OCI-LY7 (cell line): ENCODE measurements around the gene BRIP1.

Experiments
- CTCF ChIP-seq: fragments of 200-600 bp; sonication (generic); conservative IDR thresholded peaks from 2 replicates; pipeline ENCODE4 v1.5.1; 2014; ENCODE audit warnings: mild to moderate bottlenecking, antibody characterized with exemption, low read length, moderate library complexity, mixed read lengths
- EZH2phosphoT487 ChIP-seq: fragments of 200-600 bp; sonication (generic); IDR thresholded peaks from 2 replicates; pipeline ENCODE4 v1.6.1; 2018; ENCODE audit warnings: low read depth, borderline replicate concordance, mild to moderate bottlenecking, mixed run types, antibody characterized with exemption, low read length, moderate library complexity, mixed read lengths

DNA sequence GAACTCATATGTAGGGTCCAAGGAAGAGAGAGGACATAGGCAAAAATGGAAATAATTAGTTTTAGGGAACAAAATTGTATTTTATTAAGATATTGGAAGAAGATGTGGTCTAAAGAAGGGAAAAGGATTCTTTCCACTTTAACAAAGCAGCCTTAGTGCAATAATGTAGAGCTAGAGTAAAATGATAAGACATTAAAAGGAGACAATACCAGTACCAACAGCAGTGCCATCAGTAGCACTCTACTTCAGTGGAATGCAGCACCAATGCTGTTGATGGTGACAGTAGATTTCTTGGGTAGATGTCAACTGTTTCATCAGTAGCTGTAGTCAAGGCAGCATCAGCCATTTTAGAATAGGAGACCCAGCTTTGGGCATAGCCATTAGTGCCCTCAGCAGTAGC, 124.3 kb downstream of the BRIP1 start:
- TF ChIP-seq CTCF (no peak), EZH2phosphoT487 (no peak)
